NCI-H2196 treated with DMSO at 0.1 percent for 48 hours (cell line): ENCODE measurements around the gene XIRP1.

Experiments
- DNase-seq: peaks from one replicate; lab custom pipeline; 2025; ENCODE audit not compliant: unreplicated experiment; lab: John Stamatoyannopoulos, UW

XIRP1 gene

GRCh38 chr3:39144095-39144747 lies 48.2 kb downstream of the XIRP1 start:
- no peak for DNase-seq

- DNase-seq: no peak
Measured at GRCh38 chr3:39143051-39143885, 49.1 kb downstream of the XIRP1 start.

GRCh38 chr3:39142067-39142466 lies 50.3 kb downstream of the XIRP1 start:
- DNase-seq: peak; percentile 32

- DNase-seq: no peak
Measured at GRCh38 chr3:39141171-39141995, 51.0 kb downstream of the XIRP1 start.

- no peak for DNase-seq
Measured at GRCh38 chr3:39140341-39140971, 51.9 kb downstream of the XIRP1 start.

GRCh38 chr3:39139442-39139841 lies 53.0 kb downstream of the XIRP1 start:
- no peak for DNase-seq

- no peak for DNase-seq
Measured at GRCh38 chr3:39138804-39139415, 53.5 kb downstream of the XIRP1 start.

- DNase-seq: no peak
Measured at GRCh38 chr3:39137991-39138803, 54.2 kb downstream of the XIRP1 start.

GRCh38 chr3:39137435-39137936 lies 54.9 kb downstream of the XIRP1 start:
- DNase-seq: no peak

GRCh38 chr3:39136533-39137434 lies 55.6 kb downstream of the XIRP1 start:
- no peak for DNase-seq

- DNase-seq: no peak
Measured at GRCh38 chr3:39135170-39135805, 57.1 kb downstream of the XIRP1 start.

GRCh38 chr3:39134305-39134704 lies 58.1 kb downstream of the XIRP1 start:
- DNase-seq: no peak

- DNase-seq: no peak
Measured at GRCh38 chr3:39133822-39134221, 58.6 kb downstream of the XIRP1 start.
